Activated CD4-positive, alpha-beta T cell treated with anti-CD3 and anti-CD28 coated beads for 36 hours (primary cell): ENCODE measurements around the gene MCF2L. TPM values are rescaled to one million over a fixed set of nuclear protein-coding genes. Genes with fewer than 3 reads are reported as not detected.

Source experiments
- ATAC-seq: fragments of 200-7000 bp; cut with Tn5 transposase; one replicate; pipeline ENCODE4 v1.10.0; 2021; ENCODE audit warnings: mild to moderate bottlenecking, moderate library complexity
- CTCF ChIA-PET: fragments of 350-600 bp; sonication (Branson Sonifier 250); formaldehyde crosslinking; loops from one replicate; lab custom pipeline; 2021; ENCODE audit warnings: antibody characterized with exemption; lab: Charles Lee
- POLR2A ChIA-PET: fragments of 350-600 bp; sonication (Branson Sonifier 250); formaldehyde crosslinking; loops from one replicate; lab custom pipeline; 2021; ENCODE audit warnings: antibody characterized with exemption, inconsistent platforms; lab: Charles Lee
- DNase-seq: peaks from one replicate; pipeline ENCODE4 v3.0.0-alpha.2; 2020
- H3K27ac Mint-ChIP-seq: one replicate; pipeline ENCODE4 v1.8.0; 2021; ENCODE audit warnings: mixed read lengths
- H3K27me3 Mint-ChIP-seq: one replicate; pipeline ENCODE4 v1.8.0; 2021; ENCODE audit warnings: mixed read lengths
- H3K36me3 Mint-ChIP-seq: one replicate; pipeline ENCODE4 v1.8.0; 2021; ENCODE audit warnings: low read depth, mixed read lengths
- H3K4me1 Mint-ChIP-seq: one replicate; pipeline ENCODE4 v1.8.0; 2021; ENCODE audit warnings: mixed read lengths
- H3K4me3 Mint-ChIP-seq: one replicate; pipeline ENCODE4 v1.8.0; 2021; ENCODE audit warnings: mild to moderate bottlenecking, moderate library complexity, mixed read lengths
- H3K9me3 Mint-ChIP-seq: one replicate; pipeline ENCODE4 v1.8.0; 2021; ENCODE audit warnings: low read depth, mixed read lengths
- intact Hi-C, 2 experiments: fragments of 100-400 bp; cut with DNase I in 1 of 2; cut with micrococcal nuclease in 1 of 2; formaldehyde crosslinking; loops; one replicate each; pipeline versions ENCODE4 v1.14.2 to v1.15.1; 2022 to 2024; cut with DNase I, micrococcal nuclease
- total RNA-seq, 2 experiments: library from RNA; stranded (reverse); gene quantifications; one replicate each; pipeline ENCODE4 v1.2.3, GENCODE V29; 2021

Gene MCF2L
- total RNA-seq, 2 experiments from 2014 or later, result 8.4 to 8.7 TPM

DNA sequence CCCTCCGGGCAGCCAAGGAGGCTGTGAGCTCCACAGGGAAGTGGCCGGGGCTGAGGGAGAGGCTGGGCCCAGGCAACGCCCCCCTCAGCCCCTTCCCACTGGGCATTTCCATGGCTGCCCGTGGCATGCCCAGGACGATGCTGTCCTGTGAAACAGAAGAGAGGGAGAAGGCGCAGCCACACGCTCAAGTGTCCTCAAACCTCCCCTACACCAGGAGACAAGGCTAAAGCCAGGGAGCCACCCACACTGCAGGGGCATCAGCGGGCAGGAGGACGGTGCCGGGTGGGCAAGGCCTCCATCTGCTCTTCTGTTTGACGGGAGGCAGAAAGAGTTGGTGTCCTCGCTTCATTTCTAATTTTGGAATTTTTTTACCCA is 175.2 kb downstream of the MCF2L start:
- ATAC-seq, result no peak
- POLR2A ChIA-PET, result no interaction called here

DNA sequence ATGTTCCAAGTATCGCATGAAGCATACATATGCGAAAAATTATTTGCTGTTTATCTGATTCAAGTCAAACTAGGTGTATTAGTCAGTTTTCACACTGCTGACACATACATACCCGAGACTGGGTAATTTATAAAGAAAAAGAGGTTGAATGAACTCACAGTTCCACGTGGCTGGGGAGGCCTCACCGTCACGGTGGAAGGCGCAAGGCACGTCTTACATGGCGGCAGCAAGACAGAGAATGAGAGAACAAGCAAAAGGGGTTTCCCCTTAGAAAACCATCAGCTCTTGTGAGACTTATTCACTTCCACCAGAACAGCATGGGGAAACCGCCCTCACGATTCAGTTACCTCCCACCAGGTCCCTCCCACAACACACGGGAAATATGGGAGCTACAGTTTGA is 176.5 kb downstream of the MCF2L start:
- Mint-ChIP-seq H3K9me3 (peaks cover 2% of the 10 kb centered on the region), H3K4me3 (no peak overlapping the region), H3K4me1 (peaks cover 11% of the 10 kb centered on the region), H3K36me3 (no peaks in the 10 kb centered on the region), H3K27ac (peak overlapping the region; percentile 58), H3K27me3 (no peaks in the 10 kb centered on the region)
- POLR2A ChIA-PET, result no interaction called here
- ATAC-seq, result peak; percentile 89
- DNase-seq, result peak; percentile 82
- intact Hi-C loops, result loop anchor here in 1 of 2 experiments (1.0 kb wide), 1 partner anchor 42 kb away; no protein-coding TSS in a partner anchor
- CTCF ChIA-PET, result interaction anchor here (1.2 kb wide), 1 partner anchor 86 kb away, joined by 4 read pairs; no protein-coding TSS in a partner anchor

More for the DNA sequence above, 175.2 kb downstream of the MCF2L start:
- Mint-ChIP-seq H3K4me1 (peaks cover 11% of the 10 kb centered on the region), H3K27ac (no peak overlapping the region), H3K27me3 (no peaks in the 10 kb centered on the region), H3K9me3 (peaks cover 2% of the 10 kb centered on the region), H3K4me3 (no peak overlapping the region), H3K36me3 (no peaks in the 10 kb centered on the region)
- CTCF ChIA-PET, result no interaction called here
- intact Hi-C loops, result no loop called here
- no peak for DNase-seq

DNA sequence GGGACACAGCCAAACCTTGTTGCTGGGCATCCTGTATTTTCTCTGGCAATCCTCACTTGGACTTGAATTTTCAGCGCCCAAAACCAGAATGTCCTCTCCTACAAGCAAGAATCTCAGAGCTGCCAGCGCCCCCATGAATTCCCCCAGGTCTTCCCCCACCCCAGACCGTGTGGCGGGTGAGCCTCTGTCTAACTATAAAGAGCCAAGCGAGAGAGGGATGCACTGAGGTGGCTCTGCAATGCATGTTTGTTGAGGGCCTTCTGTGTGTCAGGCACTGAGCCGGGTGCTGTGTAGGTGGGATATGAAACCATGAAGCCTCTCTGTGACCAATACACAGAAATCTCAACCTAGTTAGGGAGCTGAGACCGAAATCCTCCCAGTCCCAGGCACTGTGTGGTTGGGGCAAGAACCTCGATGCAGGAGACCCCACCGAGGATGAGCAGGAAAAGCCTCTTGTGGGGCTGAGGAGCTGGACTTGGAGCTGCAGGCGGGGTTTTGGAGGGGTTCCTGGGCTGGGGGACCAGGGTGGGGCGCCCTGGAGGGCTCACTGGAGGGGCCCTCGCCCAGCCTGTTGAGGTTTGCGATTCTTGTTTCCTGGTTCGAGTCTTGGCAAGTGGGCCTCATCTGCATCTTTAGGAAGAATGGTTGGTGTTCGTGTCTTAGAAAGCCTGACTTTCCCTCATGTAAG is 177.0 kb downstream of the MCF2L start:
- DNase-seq (peak; percentile 28), ATAC-seq (peak; percentile 54)
- no peaks in the 10 kb centered on the region for H3K27me3 Mint-ChIP-seq
- POLR2A ChIA-PET, result no interaction called here
- H3K4me1 Mint-ChIP-seq, result peaks cover 11% of the 10 kb centered on the region
- no peaks in the 10 kb centered on the region for H3K36me3 Mint-ChIP-seq
- CTCF ChIA-PET, result interaction anchor here (1.1 to 1.2 kb wide), 2 partner anchors 10 to 86 kb away, joined by 3 to 4 read pairs; no protein-coding TSS in a partner anchor
- intact Hi-C loops, result loop anchor here in 1 of 2 experiments (1.0 kb wide), 1 partner anchor 41 kb away; no protein-coding TSS in a partner anchor
- peak overlapping the region; percentile 58 for H3K27ac Mint-ChIP-seq
- H3K9me3 Mint-ChIP-seq, result peaks cover 2% of the 10 kb centered on the region
- no peak overlapping the region for H3K4me3 Mint-ChIP-seq

DNA sequence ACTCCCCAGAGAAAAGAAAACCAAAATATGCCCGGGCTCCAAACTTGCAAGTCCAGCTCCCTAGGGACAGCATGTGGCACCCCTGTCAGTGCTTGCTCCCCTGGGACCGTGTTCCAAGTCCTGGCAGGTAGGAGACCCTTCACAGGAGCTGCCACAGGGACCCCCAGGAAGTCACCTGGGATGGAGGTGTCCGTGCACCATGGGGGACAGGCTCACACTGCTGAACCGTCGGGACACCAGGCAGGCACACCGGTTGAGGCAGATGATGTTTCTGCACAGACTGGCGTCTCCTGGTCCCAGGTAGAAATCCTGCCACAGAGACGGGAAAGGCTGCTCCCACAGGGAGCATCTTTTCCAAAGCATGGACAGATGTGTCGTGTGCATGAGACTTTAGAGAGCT is 177.7 kb downstream of the MCF2L start:
- peaks cover 2% of the 10 kb centered on the region for H3K9me3 Mint-ChIP-seq
- H3K36me3 Mint-ChIP-seq, result no peaks in the 10 kb centered on the region
- H3K27me3 Mint-ChIP-seq, result peaks cover 4% of the 10 kb centered on the region
- H3K27ac Mint-ChIP-seq, result no peak overlapping the region
- DNase-seq (no peak), ATAC-seq (no peak)
- POLR2A ChIA-PET, result no interaction called here
- no peak overlapping the region for H3K4me3 Mint-ChIP-seq
- H3K4me1 Mint-ChIP-seq, result peaks cover 11% of the 10 kb centered on the region
- CTCF ChIA-PET, result interaction anchor here (1.1 to 1.2 kb wide), 3 partner anchors 9 to 87 kb away, joined by 3 to 4 read pairs (median 3); no protein-coding TSS in a partner anchor
- intact Hi-C loops, result no loop called here

DNA sequence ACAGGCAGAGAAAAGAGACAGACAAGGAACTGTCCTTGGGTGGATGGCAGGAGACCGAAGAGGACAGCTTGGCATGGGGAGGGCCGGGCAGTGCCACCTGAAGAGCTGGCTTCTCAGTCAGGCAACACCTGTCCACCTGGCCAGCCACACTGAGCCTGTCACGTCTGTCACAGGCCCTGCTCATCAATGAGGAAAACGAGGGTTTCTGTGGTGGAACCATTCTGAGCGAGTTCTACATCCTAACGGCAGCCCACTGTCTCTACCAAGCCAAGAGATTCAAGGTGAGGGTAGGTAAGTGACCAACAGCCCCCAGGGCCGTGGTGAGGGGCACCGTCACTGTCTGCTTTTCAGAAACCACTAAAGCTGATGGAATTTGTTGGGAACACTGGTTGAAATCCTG is 178.2 kb downstream of the MCF2L start:
- H3K4me1 Mint-ChIP-seq, result peaks cover 14% of the 10 kb centered on the region
- H3K4me3 Mint-ChIP-seq, result no peak overlapping the region
- POLR2A ChIA-PET, result interaction anchor here (0.6 kb wide), 1 partner anchor 60 kb away, joined by 4 read pairs; no protein-coding TSS in a partner anchor
- no peak for ATAC-seq
- intact Hi-C loops, result no loop called here
- peaks cover 5% of the 10 kb centered on the region for H3K27me3 Mint-ChIP-seq
- H3K36me3 Mint-ChIP-seq, result no peaks in the 10 kb centered on the region
- H3K9me3 Mint-ChIP-seq, result peaks cover 2% of the 10 kb centered on the region
- no peak for DNase-seq
- no peak overlapping the region for H3K27ac Mint-ChIP-seq
- CTCF ChIA-PET, result interaction anchor here (1.1 kb wide), 1 partner anchor 10 kb away, joined by 3 read pairs; no protein-coding TSS in a partner anchor

DNA sequence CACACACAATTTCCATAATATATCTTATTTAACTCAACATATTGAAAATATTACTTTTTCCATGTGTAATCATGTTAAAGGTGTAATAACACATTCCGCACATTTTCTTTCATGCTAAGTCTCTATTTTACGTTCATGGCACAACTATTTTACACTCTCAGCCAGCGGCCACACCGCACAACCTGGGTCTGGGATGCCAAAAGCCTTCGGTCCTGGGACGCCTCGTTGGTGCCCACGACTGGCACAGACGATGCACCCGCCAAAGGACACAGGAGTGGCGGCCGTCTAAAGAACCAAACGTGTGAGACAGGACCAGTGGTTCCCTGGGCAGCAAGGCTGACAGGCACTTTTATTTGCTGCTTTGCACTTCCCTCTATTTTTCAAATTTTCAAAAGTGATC is 179.4 kb downstream of the MCF2L start:
- intact Hi-C loops, result no loop called here
- no peak overlapping the region for H3K27ac Mint-ChIP-seq
- ChIA-PET CTCF (no interaction called here), POLR2A (no interaction called here)
- peaks cover 23% of the 10 kb centered on the region for H3K4me1 Mint-ChIP-seq
- H3K36me3 Mint-ChIP-seq, result peaks cover 2% of the 10 kb centered on the region
- ATAC-seq (no peak), DNase-seq (no peak)
- H3K27me3 Mint-ChIP-seq, result peaks cover 13% of the 10 kb centered on the region
- peaks cover 2% of the 10 kb centered on the region for H3K9me3 Mint-ChIP-seq
- no peak overlapping the region for H3K4me3 Mint-ChIP-seq

DNA sequence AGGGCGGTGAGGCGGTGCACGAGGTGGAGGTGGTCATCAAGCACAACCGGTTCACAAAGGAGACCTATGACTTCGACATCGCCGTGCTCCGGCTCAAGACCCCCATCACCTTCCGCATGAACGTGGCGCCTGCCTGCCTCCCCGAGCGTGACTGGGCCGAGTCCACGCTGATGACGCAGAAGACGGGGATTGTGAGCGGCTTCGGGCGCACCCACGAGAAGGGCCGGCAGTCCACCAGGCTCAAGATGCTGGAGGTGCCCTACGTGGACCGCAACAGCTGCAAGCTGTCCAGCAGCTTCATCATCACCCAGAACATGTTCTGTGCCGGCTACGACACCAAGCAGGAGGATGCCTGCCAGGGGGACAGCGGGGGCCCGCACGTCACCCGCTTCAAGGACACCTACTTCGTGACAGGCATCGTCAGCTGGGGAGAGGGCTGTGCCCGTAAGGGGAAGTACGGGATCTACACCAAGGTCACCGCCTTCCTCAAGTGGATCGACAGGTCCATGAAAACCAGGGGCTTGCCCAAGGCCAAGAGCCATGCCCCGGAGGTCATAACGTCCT is 180.0 kb downstream of the MCF2L start:
- peaks cover 2% of the 10 kb centered on the region for H3K9me3 Mint-ChIP-seq
- H3K4me1 Mint-ChIP-seq, result peaks cover 27% of the 10 kb centered on the region
- H3K27ac Mint-ChIP-seq, result no peak overlapping the region
- no peak for DNase-seq
- peaks cover 13% of the 10 kb centered on the region for H3K27me3 Mint-ChIP-seq
- peaks cover 2% of the 10 kb centered on the region for H3K36me3 Mint-ChIP-seq
- intact Hi-C loops, result no loop called here
- ChIA-PET CTCF (no interaction called here), POLR2A (no interaction called here)
- ATAC-seq, result no peak
- H3K4me3 Mint-ChIP-seq, result no peak overlapping the region

Other genes starting within 250 kb of the MCF2L start
- under 1 TPM; 0.11 to 0.12 TPM for gene F7, start 136.6 kb downstream of the MCF2L start, total RNA-seq
- gene F10, start 153.6 kb downstream of the MCF2L start, total RNA-seq, result not detected
- not detected for gene PROZ, start 189.4 kb downstream of the MCF2L start, total RNA-seq
- 10 to 100 TPM; 66.7 to 72.8 TPM for gene PCID2, start 239.5 kb downstream of the MCF2L start, total RNA-seq
- gene CUL4A, start 240.4 kb downstream of the MCF2L start, total RNA-seq, result 10 to 100 TPM; 81.7 to 87.4 TPM